Adrenal gland (tissue), 19 donors: Measurements from ENCODE around the gene NOTCH2NLA. TPM values are rescaled to one million over a fixed set of nuclear protein-coding genes. Genes with fewer than 3 reads are reported as not detected.
"Not testable (repeated sequence)": the region's sequence is repeated elsewhere in the genome, so short reads cannot be mapped to it uniquely, and the experiment has no call there.

Experiments
- DNase-seq, 7 donors: peaks; one replicate each; pipeline ENCODE4 v3.0.0-alpha.2; 2019 to 2020
- H3K27ac ChIP-seq, 5 donors: fragments of 200-600 bp; sonication (generic) in 4 of 5; 1 replicate in 3 of 5; 2 replicates in 2 of 5; pipeline versions ENCODE4 v1.5.1 to v1.8.0; 2016 to 2020; ENCODE audit warnings: mild to moderate bottlenecking in 1 of 5
- H3K27me3 ChIP-seq: fragments of 200-600 bp; 2 replicates; pipeline ENCODE4 v1.8.0; 2021
- H3K36me3 ChIP-seq, 2 donors: fragments of 200-600 bp; replicated peaks in 1 of 2; 1 replicate in 1 of 2; 2 replicates in 1 of 2; pipeline versions ENCODE4 v1.5.1 to v1.8.0; 2018 to 2022
- H3K4me1 ChIP-seq, 2 donors: fragments of 200-600 bp; replicated peaks in 1 of 2; 1 replicate in 1 of 2; 2 replicates in 1 of 2; pipeline versions ENCODE4 v1.5.1 to v1.8.0; 2018 to 2021
- H3K4me3 ChIP-seq, 4 donors: fragments of 200-600 bp; sonication (generic) in 3 of 4; one replicate each; pipeline ENCODE4 v1.5.1; 2016 to 2018
- H3K9me3 ChIP-seq, 3 donors: fragments of 200-600 bp; sonication (generic) in 1 of 3; replicated peaks in 1 of 3; 1 replicate in 2 of 3; 2 replicates in 1 of 3; pipeline versions ENCODE4 v1.5.1 to v1.8.0; 2016 to 2021
- POLR2A ChIP-seq, 2 donors: fragments of 450-650 bp; IDR thresholded peaks; one replicate each; pipeline ENCODE4 v1.6.1; 2017; ENCODE audit warnings: antibody characterized with exemption in 2 of 2, mild to moderate bottlenecking in 2 of 2, moderate library complexity in 1 of 2
- WGBS, 4 donors: extraction: QIAGEN DNeasy Blood & Tissue Kit in 2 of 4; methylation state at CpG; one replicate each; pipeline versions ENCODE4 v1.1.5 to v1.1.7; 2013 to 2017; 5-methylcytosine and 5-hydroxymethylcytosine counted together
- intact Hi-C, 2 donors: fragments of 100-400 bp; cut with DNase I; formaldehyde crosslinking; loops; one replicate each; pipeline versions ENCODE4 v1.14.1 to v1.15.0; 2022 to 2023
- long read RNA-seq, 10 donors: library from polyadenylated mRNA in 3 of 10; unstranded in 2 of 10; stranded (forward) in 1 of 10; transcript quantifications; one replicate each; pipeline ENCODE4 v2.0.0 and lab custom pipeline, GENCODE V29; 2021 to 2026
- polyA plus RNA-seq, 3 donors: library from polyadenylated mRNA; stranded (reverse); fragments of 200-250 nt in 2 of 3; fragments of 350-450 nt in 1 of 3; fragmentation: Illumina TruSeq in 1 of 3; extraction: RNeasy Lipid Tissue Mini Kit (QIAGEN cat#74804) in 1 of 3; gene quantifications; one replicate each; pipeline ENCODE4 v1.2.3, GENCODE V29; 2013 to 2014
- total RNA-seq, 9 donors: library from RNA; depleted of rRNA in 4 of 9; stranded (reverse); fragments of >200 nt in 4 of 9; fragments of 120-200 nt in 1 of 9; fragmentation: NEBNext Ultra II Directional in 1 of 9; extraction: Animal tissue kit (Norgen Biotek cat#: 25700) in 1 of 9; gene quantifications; one replicate each; pipeline versions ENCODE4 v1.1.0 to v1.2.4, GENCODE V29; 2013 to 2023
- donor health status: healthy with polysubstance abuse.
- donor health status: Bipolar disorder and iron deficiency.
- donor health status: DM: yes; HTN: yes; CAD: no.
- donor health status: DM: no; HTN: no; CAD: no.
- donor health status: DM: no; HTN: no; CAD: no.
- donor health status: DM: yes; HTN: yes; CAD: no.

The NOTCH2NLA gene
- total RNA-seq (10 to 100 TPM; 12.0 to 45.8 (median 26.9) TPM), polyA plus RNA-seq (10 to 100 TPM in 1 of 3 donors, 1 to 10 TPM in 2; 3.7 to 12.5 (median 5.7) TPM)
- long read RNA-seq, donor 1, partial matches to known transcripts, result 0 of 3 reads
- long read RNA-seq, donor 1, other reads (novel, unspliced or antisense), result 0 of 3 reads
- long read RNA-seq, donor 2, partial matches to known transcripts, result 0 of 2 reads
- long read RNA-seq, donor 2, other reads (novel, unspliced or antisense), result 0 of 2 reads
- long read RNA-seq, donor 3, result 0 reads
- long read RNA-seq, donor 4, transcript NOTCH2NLA-201 (5 exons, 1,874 nt), result major isoform, 5 of 6 reads
- long read RNA-seq, donor 4, partial matches to known transcripts, result 0 of 6 reads
- long read RNA-seq, donor 4, other reads (novel, unspliced or antisense), result 1 of 6 reads
- long read RNA-seq, donor 5, transcript NOTCH2NLA-201 (5 exons, 1,874 nt), result major isoform, 7 of 12 reads
- long read RNA-seq, donor 5, partial matches to known transcripts, result 0 of 12 reads
- long read RNA-seq, donor 5, other reads (novel, unspliced or antisense), result 5 of 12 reads
- long read RNA-seq, donor 6, partial matches to known transcripts, result 0 of 2 reads
- long read RNA-seq, donor 6, other reads (novel, unspliced or antisense), result 0 of 2 reads
- long read RNA-seq, donor 7, result 0 reads
- long read RNA-seq, donor 8, partial matches to known transcripts, result 0 of 2 reads
- long read RNA-seq, donor 8, other reads (novel, unspliced or antisense), result 0 of 2 reads
- long read RNA-seq, donor 9, partial matches to known transcripts, result 0 of 1 reads
- long read RNA-seq, donor 9, other reads (novel, unspliced or antisense), result 0 of 1 reads
- long read RNA-seq, donor 10, result 0 reads

DNA sequence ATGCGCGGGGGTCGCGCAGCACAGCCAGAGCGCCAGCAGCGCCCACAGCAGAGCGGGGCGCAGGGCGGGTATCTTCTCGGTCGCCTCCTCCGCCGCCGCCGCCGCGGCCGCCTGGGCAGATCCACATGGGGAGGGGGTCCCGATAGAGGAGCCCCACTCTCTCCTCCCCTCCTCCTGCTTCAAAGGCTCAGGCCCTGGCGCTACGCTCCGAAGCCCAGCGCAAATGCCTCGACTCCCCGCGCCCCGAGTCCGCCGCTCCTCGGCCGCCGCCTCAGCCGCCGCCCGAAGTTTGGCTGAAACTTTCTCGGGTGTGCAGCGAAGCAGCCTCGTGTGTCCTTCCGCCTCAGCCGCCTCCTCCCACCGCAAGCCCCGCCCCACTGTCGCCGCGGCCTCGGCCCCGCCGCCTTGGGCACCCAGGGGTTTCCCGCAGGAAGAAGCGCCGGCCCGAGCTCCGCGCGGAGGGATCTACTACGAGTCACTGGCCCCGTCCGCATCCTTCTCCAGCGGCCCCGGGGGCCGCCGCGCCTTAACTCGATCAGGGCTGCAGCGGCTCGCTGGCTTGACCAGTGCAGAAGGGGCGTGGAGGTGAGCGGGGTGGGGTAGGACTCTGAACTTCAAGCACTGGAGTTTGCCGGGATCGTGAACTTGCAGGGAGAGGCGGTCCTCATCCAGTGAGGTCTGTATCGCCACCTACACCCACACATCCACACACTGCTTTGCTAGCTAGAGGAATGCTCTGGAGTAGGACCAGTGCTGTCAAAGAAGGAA lies at the start of gene NOTCH2NLA:
Gene NOTCH2NLA, minus strand, starts transcription at position 312 of the 768 bp plus-strand sequence. CDS start 39,684 bp downstream, outside the sequence.
- H3K4me1 ChIP-seq, H3K36me3 ChIP-seq, intact Hi-C loops, H3K27me3 ChIP-seq, H3K9me3 ChIP-seq: not testable (repeated sequence)
- TF ChIP-seq POLR2A (IDR thresholded peaks at IDR 0.05), result peak in 1 of 2 donors; percentile 88
- H3K4me3 ChIP-seq, result peak within 1 kb of the TSS in 3 of 4 donors; percentile 48 to 78 (median 48)
- peak within 1 kb of the TSS in 2 of 5 donors; percentile 72 to 80 for H3K27ac ChIP-seq
- WGBS, 4 donors, result 0 to 4% methylated on average over 5 to 20 of the region's 72 CpGs; no CpG with 5 or more reads in 2 of the 4 donors
- DNase-seq, result peak; percentile 14 to 46 (median 18)

DNA sequence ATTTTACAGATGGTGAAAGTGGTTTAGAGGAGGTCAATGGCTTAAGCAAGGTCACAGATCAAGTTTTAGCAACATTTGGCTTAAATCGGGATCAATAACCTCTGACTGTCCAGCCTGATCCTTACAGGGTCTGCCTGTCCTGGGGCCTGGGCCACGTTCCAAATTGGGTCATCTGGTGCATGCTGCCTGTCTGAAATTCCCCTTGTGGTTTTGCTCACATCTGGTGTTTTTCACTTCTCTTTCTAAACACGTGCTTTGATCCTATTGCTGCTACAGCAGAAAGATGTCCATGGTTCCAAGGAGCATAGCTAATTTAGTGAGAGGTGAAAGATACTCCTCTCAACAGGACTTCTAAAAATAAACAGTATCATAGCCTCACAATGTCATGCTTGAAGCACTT lies 49.5 kb upstream of the NOTCH2NLA start:
- DNase-seq, H3K4me1 ChIP-seq, H3K27ac ChIP-seq, H3K36me3 ChIP-seq, H3K27me3 ChIP-seq, H3K4me3 ChIP-seq, intact Hi-C loops, H3K9me3 ChIP-seq: not testable (repeated sequence)
- no CpG with 5 or more reads among the region's 3 CpGs for WGBS, 4 donors

- H3K27me3 ChIP-seq, H3K4me3 ChIP-seq, DNase-seq, H3K36me3 ChIP-seq, H3K27ac ChIP-seq, H3K4me1 ChIP-seq, intact Hi-C loops, H3K9me3 ChIP-seq: not testable (repeated sequence)
- no CpG with 5 or more reads among the region's 2 CpGs for whole genome bisulfite sequencing, 4 donors
These were observed 48.3 kb upstream of the NOTCH2NLA start for GRCh38 chr1:146277087-146277486.

DNA sequence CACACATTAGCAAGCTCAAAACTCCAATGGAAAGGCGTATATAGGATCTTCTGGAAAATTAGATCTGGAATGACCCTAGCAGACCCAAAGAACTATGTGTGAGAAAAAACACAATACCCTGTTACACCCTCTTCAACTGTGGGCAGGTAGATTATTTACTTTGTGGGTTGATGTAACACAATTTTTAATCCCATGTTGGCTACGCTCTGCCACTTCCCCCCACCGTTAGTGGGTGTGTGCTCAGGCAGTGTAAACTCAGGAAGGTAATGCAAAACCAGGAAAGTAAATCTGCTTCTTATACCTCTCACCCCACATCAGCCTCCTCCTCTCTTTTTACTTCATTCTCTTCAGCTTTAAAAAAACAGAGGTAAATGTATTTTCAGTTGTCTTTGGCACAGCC lies 45.3 kb upstream of the NOTCH2NLA start:
- H3K4me1 ChIP-seq, intact Hi-C loops, H3K9me3 ChIP-seq, H3K27ac ChIP-seq, H3K4me3 ChIP-seq, H3K27me3 ChIP-seq, DNase-seq, H3K36me3 ChIP-seq: not testable (repeated sequence)
- no CpG with 5 or more reads among the region's 3 CpGs for WGBS, 4 donors

DNA sequence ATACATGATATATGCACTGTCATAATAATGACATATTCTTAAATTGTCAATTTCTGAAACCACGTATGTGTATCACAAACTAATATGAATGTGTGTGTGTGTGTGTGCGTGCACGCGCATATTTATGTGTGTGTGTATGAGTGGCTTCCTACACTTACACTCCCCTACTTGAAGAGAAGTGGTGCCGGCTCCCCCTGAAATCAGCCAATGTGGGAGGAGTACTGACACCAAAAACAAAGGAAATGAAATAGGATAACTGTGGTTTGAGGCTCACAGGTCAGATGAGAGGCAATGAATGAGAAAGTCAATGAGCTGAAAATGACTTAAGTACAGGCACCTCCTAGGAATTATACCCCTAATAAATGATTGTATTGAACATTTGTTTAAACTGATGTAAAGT lies 44.4 kb upstream of the NOTCH2NLA start:
- H3K4me1 ChIP-seq, intact Hi-C loops, H3K27me3 ChIP-seq, DNase-seq, H3K36me3 ChIP-seq, H3K9me3 ChIP-seq, H3K27ac ChIP-seq, H3K4me3 ChIP-seq: not testable (repeated sequence)
- no CpG with 5 or more reads among the region's 5 CpGs for WGBS, 4 donors

DNA sequence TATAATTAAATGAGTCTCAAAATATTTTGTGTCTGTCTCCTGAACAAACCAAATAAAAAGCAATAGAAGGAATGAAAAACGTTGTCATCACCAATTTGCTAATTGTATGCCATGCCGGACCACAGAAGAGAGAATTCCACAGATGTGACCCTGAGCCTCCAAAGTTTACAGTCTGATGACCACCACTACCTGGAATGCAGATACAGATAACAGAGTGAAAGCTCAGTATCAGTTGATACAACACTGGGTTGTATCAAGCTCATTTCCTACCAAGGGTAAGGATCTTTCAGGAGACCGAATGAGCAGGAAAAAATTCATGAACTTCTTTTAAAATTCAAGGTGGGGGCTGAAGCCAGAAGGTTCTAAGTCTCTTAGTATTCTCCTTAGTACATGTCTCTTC lies 43.9 kb upstream of the NOTCH2NLA start:
- H3K36me3 ChIP-seq, H3K27me3 ChIP-seq, intact Hi-C loops, H3K4me3 ChIP-seq, H3K9me3 ChIP-seq, H3K4me1 ChIP-seq, H3K27ac ChIP-seq, DNase-seq: not testable (repeated sequence)
- WGBS, 4 donors, result no CpG with 5 or more reads among the region's 3 CpGs

GRCh38 chr1:146271977-146272376 lies 43.2 kb upstream of the NOTCH2NLA start:
- DNase-seq, H3K27ac ChIP-seq, H3K36me3 ChIP-seq, intact Hi-C loops, H3K9me3 ChIP-seq, H3K4me3 ChIP-seq, H3K27me3 ChIP-seq, H3K4me1 ChIP-seq: not testable (repeated sequence)
- no CpG with 5 or more reads among the region's 2 CpGs for WGBS, 4 donors

DNA sequence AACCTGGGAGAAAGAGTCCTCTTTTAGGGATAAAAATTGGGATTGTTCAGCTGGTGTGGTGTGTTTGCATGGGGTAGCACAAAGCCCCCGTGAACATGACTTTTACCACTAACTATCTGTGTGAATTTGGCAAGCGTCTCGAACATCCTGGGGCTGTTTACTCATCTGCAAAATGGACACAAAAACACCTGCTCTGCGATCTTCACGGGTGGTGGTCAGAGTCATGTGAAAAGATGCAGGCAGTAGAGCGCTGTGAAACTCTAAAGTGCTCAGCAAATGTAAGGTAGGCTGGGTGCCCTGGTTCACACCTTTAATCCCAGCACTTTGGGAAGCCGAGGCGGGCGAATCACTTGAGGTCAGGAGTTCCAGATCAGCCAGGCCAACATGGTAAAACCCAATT lies 41.3 kb upstream of the NOTCH2NLA start:
- intact Hi-C loops, H3K36me3 ChIP-seq, H3K27me3 ChIP-seq, DNase-seq, H3K27ac ChIP-seq, H3K4me3 ChIP-seq, H3K9me3 ChIP-seq, H3K4me1 ChIP-seq: not testable (repeated sequence)
- no CpG with 5 or more reads among the region's 9 CpGs for WGBS, 4 donors

- peak in 1 of 7 donors; percentile 1 for DNase-seq
- WGBS, 4 donors, result no CpG with 5 or more reads among the region's 2 CpGs
- H3K36me3 ChIP-seq, intact Hi-C loops, H3K9me3 ChIP-seq, H3K27me3 ChIP-seq, H3K27ac ChIP-seq, H3K4me1 ChIP-seq, H3K4me3 ChIP-seq: not testable (repeated sequence)
These were observed 37.4 kb upstream of the NOTCH2NLA start for GRCh38 chr1:146266179-146266748.

GRCh38 chr1:146264761-146265160 lies 35.9 kb upstream of the NOTCH2NLA start:
- intact Hi-C loops, H3K4me3 ChIP-seq, H3K27me3 ChIP-seq, H3K27ac ChIP-seq, H3K9me3 ChIP-seq, H3K4me1 ChIP-seq, H3K36me3 ChIP-seq, DNase-seq: not testable (repeated sequence)
- WGBS, 4 donors, result no CpG with 5 or more reads among the region's 3 CpGs
